ENCODE measurements around the gene TACR1. TPM values are rescaled to one million over a fixed set of nuclear protein-coding genes. Genes with fewer than 3 reads are reported as not detected.

Gene TACR1
- polyA plus RNA-seq, 1 donor from 2014 or later, result not detected

DNA sequence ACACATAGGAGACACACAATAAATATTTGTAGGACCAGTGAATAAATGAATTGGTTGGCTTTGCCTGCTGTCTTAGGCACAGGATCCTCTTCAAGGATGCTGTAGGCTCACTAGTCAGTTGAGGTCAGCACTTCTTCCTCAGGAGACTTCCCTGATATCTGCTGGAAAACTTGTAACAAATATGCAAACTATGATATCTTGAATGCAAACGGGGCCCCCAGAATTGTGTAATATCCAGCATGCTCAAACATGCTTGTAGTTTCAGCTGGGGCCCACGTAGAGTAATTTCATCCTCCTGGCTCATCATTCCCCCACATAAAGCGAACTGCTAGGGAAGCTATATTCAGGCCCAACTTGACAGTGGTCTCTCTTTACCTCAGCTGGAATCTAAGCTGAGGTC lies 197.3 kb downstream of the TACR1 start:
- no peak overlapping the region for H3K27ac Mint-ChIP-seq
- peaks cover 3 to 7% (median 6%) of the 10 kb centered on the region in 3 donors for H3K9me3 Mint-ChIP-seq
- peaks cover 11% of the 10 kb centered on the region for H3K36me3 Mint-ChIP-seq

DNA sequence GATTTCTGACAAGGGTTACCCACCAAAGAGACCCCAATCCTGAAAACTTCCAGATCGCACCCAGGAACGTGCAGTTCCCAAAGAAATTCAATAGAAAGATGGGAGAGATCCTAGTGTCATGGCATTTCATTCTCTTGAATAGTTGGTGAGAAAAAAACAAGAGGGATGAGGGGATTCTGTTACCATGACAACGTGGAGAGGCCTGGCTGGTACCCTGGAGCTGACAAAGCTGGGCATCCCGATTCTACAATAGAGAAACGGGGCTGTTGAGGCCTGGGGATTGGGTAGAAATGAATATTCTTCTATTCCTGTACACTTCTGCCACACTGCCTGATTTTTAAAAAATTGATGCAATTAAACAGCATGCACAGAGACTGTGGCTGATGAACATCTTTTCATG lies 199.9 kb downstream of the TACR1 start:
- Mint-ChIP-seq H3K4me1 (no peaks in the 10 kb centered on the region), H3K36me3 (peaks cover 7% of the 10 kb centered on the region), H3K4me3 (no peak overlapping the region), H3K9me3 (peaks cover 0 to 3% (median 0%) of the 10 kb centered on the region in 3 donors), H3K27me3 (no peaks in the 10 kb centered on the region), H3K27ac (no peak overlapping the region)

More for the DNA sequence above, 197.3 kb downstream of the TACR1 start:
- H3K27me3 Mint-ChIP-seq, result no peaks in the 10 kb centered on the region
- H3K4me1 Mint-ChIP-seq, result no peaks in the 10 kb centered on the region
- no peak overlapping the region for H3K4me3 Mint-ChIP-seq

Other genes starting within 250 kb of the TACR1 start
- gene POLE4, start 240.9 kb downstream of the TACR1 start, polyA plus RNA-seq, result 181 TPM